ENCODE measurements around the gene SYCP3.

SYCP3 gene

DNA sequence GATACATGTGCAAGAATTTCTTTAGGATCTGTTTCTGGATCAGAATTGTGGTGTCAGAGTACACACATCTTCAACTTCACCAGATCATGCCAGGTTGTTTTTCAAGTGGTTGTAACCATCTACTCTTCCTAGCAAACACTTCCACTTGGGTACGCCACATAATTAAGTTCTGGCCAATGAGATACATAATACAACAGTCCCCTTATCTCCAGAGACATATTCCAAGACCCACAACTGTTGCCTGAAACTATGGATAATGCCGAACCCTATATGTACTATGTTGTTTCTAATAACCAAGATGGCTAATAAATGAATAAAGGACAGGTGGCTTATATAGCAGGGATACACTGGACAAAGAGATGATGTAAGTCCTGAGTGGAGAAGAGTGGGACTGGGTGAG is 44.3 kb downstream of the SYCP3 start:
- ATAC-seq (ENCODE audit: insufficient read depth, low read depth) = no peak
- Histone ChIP-seq H3K4me3 (ENCODE audit: low read depth in 1 of 2, low read length in 2 of 2) (no peak overlapping the region), H3K4me2 (ENCODE audit: insufficient read depth, low read length) (no peak overlapping the region), H3K9me3 (ENCODE audit: insufficient read depth, low read length, severe bottlenecking) (no peaks in the 10 kb centered on the region), H4K20me1 (ENCODE audit: insufficient read depth, low read length) (no peaks in the 10 kb centered on the region), H3K4me1 (ENCODE audit: insufficient read depth, low read length) (peaks cover 27% of the 10 kb centered on the region), H2AFZ (ENCODE audit: low read depth, low read length) (no peak overlapping the region), H3K9ac (ENCODE audit: low read depth, low read length) (no peak overlapping the region), H3K27ac (ENCODE audit: low read length) (no peak overlapping the region), H3K79me2 (ENCODE audit: insufficient read depth, low read length) (peaks cover 7% of the 10 kb centered on the region), H3K27me3 (ENCODE audit: insufficient read depth, low read length, poor library complexity) (peaks cover 3% of the 10 kb centered on the region), H3K36me3 (ENCODE audit: insufficient read depth, low read length) (no peaks in the 10 kb centered on the region; the same call in 1 of the 2 replicates)
- DNase-seq = no peak
- TF ChIP-seq, protein P1, sequence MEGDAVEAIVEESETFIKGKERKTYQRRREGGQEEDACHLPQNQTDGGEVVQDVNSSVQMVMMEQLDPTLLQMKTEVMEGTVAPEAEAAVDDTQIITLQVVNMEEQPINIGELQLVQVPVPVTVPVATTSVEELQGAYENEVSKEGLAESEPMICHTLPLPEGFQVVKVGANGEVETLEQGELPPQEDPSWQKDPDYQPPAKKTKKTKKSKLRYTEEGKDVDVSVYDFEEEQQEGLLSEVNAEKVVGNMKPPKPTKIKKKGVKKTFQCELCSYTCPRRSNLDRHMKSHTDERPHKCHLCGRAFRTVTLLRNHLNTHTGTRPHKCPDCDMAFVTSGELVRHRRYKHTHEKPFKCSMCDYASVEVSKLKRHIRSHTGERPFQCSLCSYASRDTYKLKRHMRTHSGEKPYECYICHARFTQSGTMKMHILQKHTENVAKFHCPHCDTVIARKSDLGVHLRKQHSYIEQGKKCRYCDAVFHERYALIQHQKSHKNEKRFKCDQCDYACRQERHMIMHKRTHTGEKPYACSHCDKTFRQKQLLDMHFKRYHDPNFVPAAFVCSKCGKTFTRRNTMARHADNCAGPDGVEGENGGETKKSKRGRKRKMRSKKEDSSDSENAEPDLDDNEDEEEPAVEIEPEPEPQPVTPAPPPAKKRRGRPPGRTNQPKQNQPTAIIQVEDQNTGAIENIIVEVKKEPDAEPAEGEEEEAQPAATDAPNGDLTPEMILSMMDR (IDR thresholded peaks at IDR 0.05; ENCODE audit: borderline replicate concordance, extremely low read depth, low read length, poor library complexity, severe bottlenecking) = no peak
- no peak for TF ChIP-seq EZH2 (IDR thresholded peaks at IDR 0.05; ENCODE audit: borderline replicate concordance, low read depth, low read length, severe bottlenecking)

DNA sequence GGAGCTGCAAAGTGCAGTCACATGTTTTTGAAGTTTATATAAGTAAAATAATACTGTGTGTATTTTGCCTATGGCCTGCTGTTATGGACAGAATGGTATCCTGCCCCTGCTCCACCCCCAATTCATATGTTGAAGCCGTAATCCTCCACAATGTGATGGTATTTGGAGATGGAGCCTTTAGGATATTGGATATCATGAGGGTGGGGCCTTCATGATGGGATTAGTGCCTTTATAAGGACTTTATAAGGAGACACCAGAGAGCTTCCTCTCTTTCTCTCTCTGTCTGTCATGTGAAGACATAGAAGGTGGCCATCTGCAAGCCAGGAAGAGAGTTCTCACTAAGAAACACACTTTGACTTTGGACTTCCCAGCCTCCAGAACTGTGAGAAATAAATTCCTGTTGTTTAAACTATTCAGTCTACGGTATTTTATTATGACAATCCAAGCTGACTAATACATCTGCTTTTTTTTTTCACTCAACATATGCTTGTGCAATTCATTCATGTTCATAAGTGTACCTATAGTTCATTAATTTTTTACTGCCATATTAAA is 44.9 kb downstream of the SYCP3 start:
- Histone ChIP-seq H3K27me3 (ENCODE audit: insufficient read depth, low read length, poor library complexity) (peaks cover 3% of the 10 kb centered on the region), H2AFZ (ENCODE audit: low read depth, low read length) (no peak overlapping the region), H3K79me2 (ENCODE audit: insufficient read depth, low read length) (peaks cover 7% of the 10 kb centered on the region), H3K4me2 (ENCODE audit: insufficient read depth, low read length) (no peak overlapping the region), H3K27ac (ENCODE audit: low read length) (no peak overlapping the region), H3K36me3 (ENCODE audit: insufficient read depth, low read length) (no peaks in the 10 kb centered on the region; the same call in 1 of the 2 replicates), H3K4me1 (ENCODE audit: insufficient read depth, low read length) (peaks cover 23% of the 10 kb centered on the region), H3K4me3 (ENCODE audit: low read depth in 1 of 2, low read length in 2 of 2) (no peak overlapping the region), H3K9ac (ENCODE audit: low read depth, low read length) (no peak overlapping the region), H3K9me3 (ENCODE audit: insufficient read depth, low read length, severe bottlenecking) (no peaks in the 10 kb centered on the region), H4K20me1 (ENCODE audit: insufficient read depth, low read length) (no peaks in the 10 kb centered on the region)
- ATAC-seq (ENCODE audit: insufficient read depth, low read depth) = no peak
- no peak for TF ChIP-seq EZH2 (IDR thresholded peaks at IDR 0.05; ENCODE audit: borderline replicate concordance, low read depth, low read length, severe bottlenecking)
- TF ChIP-seq, protein P1 (IDR thresholded peaks at IDR 0.05; ENCODE audit: borderline replicate concordance, extremely low read depth, low read length, poor library complexity, severe bottlenecking) = no peak
- DNase-seq = no peak

DNA sequence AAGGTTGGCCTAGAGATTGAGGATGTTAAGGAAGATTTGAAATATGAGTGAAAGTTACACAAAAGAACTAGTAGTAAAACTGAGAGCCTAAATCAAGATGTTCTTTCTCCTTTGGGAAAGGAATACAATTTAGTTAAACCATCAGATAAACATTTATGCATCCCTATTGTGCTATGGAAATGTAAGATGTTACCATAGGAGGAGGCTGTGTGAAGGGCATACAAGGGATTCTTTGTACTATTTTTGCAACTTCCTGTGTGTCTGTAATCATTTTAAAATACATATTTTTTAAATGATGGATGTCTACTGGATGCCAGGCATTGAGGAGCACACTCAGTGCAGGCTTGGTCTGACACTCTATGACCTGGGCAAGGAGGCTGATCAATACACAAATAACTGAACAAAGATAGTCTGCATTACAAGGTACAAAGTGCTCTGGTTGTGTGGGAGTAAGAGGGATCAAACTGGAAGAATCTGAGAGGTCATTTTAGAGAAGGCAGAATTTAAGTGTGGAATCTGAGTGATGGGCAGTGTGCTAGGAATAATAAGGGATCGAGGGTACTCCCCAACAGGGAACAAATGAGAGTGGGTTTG is 47.7 kb downstream of the SYCP3 start:
- no peak overlapping the region for H3K4me2 ChIP-seq (ENCODE audit: insufficient read depth, low read length)
- H3K36me3 ChIP-seq (ENCODE audit: insufficient read depth, low read length) = no peaks in the 10 kb centered on the region
- no peak for ATAC-seq (ENCODE audit: insufficient read depth, low read depth)

More for the DNA sequence above, 47.7 kb downstream of the SYCP3 start:
- Histone ChIP-seq H3K27ac (ENCODE audit: low read length) (no peak overlapping the region), H4K20me1 (ENCODE audit: insufficient read depth, low read length) (no peaks in the 10 kb centered on the region), H3K9ac (ENCODE audit: low read depth, low read length) (no peak overlapping the region), H3K79me2 (ENCODE audit: insufficient read depth, low read length) (no peaks in the 10 kb centered on the region), H3K9me3 (ENCODE audit: insufficient read depth, low read length, severe bottlenecking) (no peaks in the 10 kb centered on the region), H3K27me3 (ENCODE audit: insufficient read depth, low read length, poor library complexity) (peaks cover 3% of the 10 kb centered on the region), H2AFZ (ENCODE audit: low read depth, low read length) (no peak overlapping the region), H3K4me1 (ENCODE audit: insufficient read depth, low read length) (peaks cover 4% of the 10 kb centered on the region), H3K4me3 (ENCODE audit: low read depth in 1 of 2, low read length in 2 of 2) (no peak overlapping the region)
- no peak for DNase-seq
- TF ChIP-seq, protein P1 (IDR thresholded peaks at IDR 0.05; ENCODE audit: borderline replicate concordance, extremely low read depth, low read length, poor library complexity, severe bottlenecking) = no peak
- TF ChIP-seq EZH2 (IDR thresholded peaks at IDR 0.05; ENCODE audit: borderline replicate concordance, low read depth, low read length, severe bottlenecking) = no peak

Data from DND-41 (cell line).